ENCODE results near the gene CASK. TPM values are rescaled to one million over a fixed set of nuclear protein-coding genes. Genes with fewer than 3 reads are reported as not detected.

Gene CASK
- total RNA-seq, 1 experiment from 2014 or later, result 33.5 TPM

- Histone ChIP-seq H3K36me3 (ENCODE audit: insufficient read depth, low read length, poor library complexity, severe bottlenecking) (no peaks in the 10 kb centered on the region), H3K4me1 (ENCODE audit: insufficient read depth, low read length, poor library complexity, severe bottlenecking) (peaks cover 49% of the 10 kb centered on the region), H3K9me3 (ENCODE audit: low read depth, low read length, poor library complexity, severe bottlenecking) (no peaks in the 10 kb centered on the region), H3K27me3 (replicated peaks; ENCODE audit: insufficient read depth, low read depth, low read length, poor library complexity) (no peaks in the 10 kb centered on the region), H3K4me3 (ENCODE audit: low read depth, low read length, poor library complexity, severe bottlenecking) (no peak overlapping the region), H3K27ac (ENCODE audit: low read depth, low read length, poor library complexity, severe bottlenecking) (no peak overlapping the region)
- TF ChIP-seq EZH2 (IDR thresholded peaks at IDR 0.05; ENCODE audit: borderline replicate concordance, low read depth, low read length, poor library complexity, severe bottlenecking), result no peak
- no peak for TF ChIP-seq CTCF (conservative IDR thresholded peaks at IDR 0.05; ENCODE audit: low read depth, low read length)
- DNase-seq (ENCODE audit: low spot score), result peak; percentile 61
- CTCF ChIA-PET, result interaction anchor here (0.6 kb wide), 1 partner anchor 961 kb away, joined by 3 read pairs; no protein-coding TSS in a partner anchor
- POLR2A ChIA-PET (ENCODE audit: low non-redundant PET), result no interaction called here
- no TSS peak for BruUV-seq (replicated peaks)
- intact Hi-C loops (cut with micrococcal nuclease; ENCODE audit: unreplicated experiment), result no loop called here
Observed at GRCh38 chrX:41602816-41603345, 320.5 kb downstream of the CASK start.

GRCh38 chrX:41600291-41600690 lies 323.1 kb downstream of the CASK start:
- no TSS peak for BruUV-seq (replicated peaks)

GRCh38 chrX:41599507-41599906 lies 323.8 kb downstream of the CASK start:
- ChIA-PET CTCF (no interaction called here), POLR2A (ENCODE audit: low non-redundant PET) (no interaction called here)
- intact Hi-C loops (cut with micrococcal nuclease; ENCODE audit: unreplicated experiment), result no loop called here
- no peak overlapping the region for H3K4me3 ChIP-seq (ENCODE audit: low read depth, low read length, poor library complexity, severe bottlenecking)
- H3K9me3 ChIP-seq (ENCODE audit: low read depth, low read length, poor library complexity, severe bottlenecking), result no peaks in the 10 kb centered on the region
- no peaks in the 10 kb centered on the region for H3K36me3 ChIP-seq (ENCODE audit: insufficient read depth, low read length, poor library complexity, severe bottlenecking)
- TF ChIP-seq CTCF (conservative IDR thresholded peaks at IDR 0.05; ENCODE audit: low read depth, low read length), result no peak
- TF ChIP-seq EZH2 (IDR thresholded peaks at IDR 0.05; ENCODE audit: borderline replicate concordance, low read depth, low read length, poor library complexity, severe bottlenecking), result no peak
- DNase-seq (ENCODE audit: low spot score), result no peak
- H3K27me3 ChIP-seq (replicated peaks; ENCODE audit: insufficient read depth, low read depth, low read length, poor library complexity), result no peaks in the 10 kb centered on the region
- H3K4me1 ChIP-seq (ENCODE audit: insufficient read depth, low read length, poor library complexity, severe bottlenecking), result peaks cover 40% of the 10 kb centered on the region
- H3K27ac ChIP-seq (ENCODE audit: low read depth, low read length, poor library complexity, severe bottlenecking), result peak overlapping the region; percentile 49
- no TSS peak for BruUV-seq (replicated peaks)

More at GRCh38 chrX:41600291-41600690, 323.1 kb downstream of the CASK start:
- no peaks in the 10 kb centered on the region for H3K9me3 ChIP-seq (ENCODE audit: low read depth, low read length, poor library complexity, severe bottlenecking)
- H3K4me3 ChIP-seq (ENCODE audit: low read depth, low read length, poor library complexity, severe bottlenecking), result no peak overlapping the region
- TF ChIP-seq CTCF (conservative IDR thresholded peaks at IDR 0.05; ENCODE audit: low read depth, low read length), result no peak
- intact Hi-C loops (cut with micrococcal nuclease; ENCODE audit: unreplicated experiment), result no loop called here
- ChIA-PET CTCF (no interaction called here), POLR2A (ENCODE audit: low non-redundant PET) (no interaction called here)
- H3K27ac ChIP-seq (ENCODE audit: low read depth, low read length, poor library complexity, severe bottlenecking), result peak overlapping the region; percentile 49
- no peaks in the 10 kb centered on the region for H3K36me3 ChIP-seq (ENCODE audit: insufficient read depth, low read length, poor library complexity, severe bottlenecking)
- DNase-seq (ENCODE audit: low spot score), result peak; percentile 59
- peaks cover 47% of the 10 kb centered on the region for H3K4me1 ChIP-seq (ENCODE audit: insufficient read depth, low read length, poor library complexity, severe bottlenecking)
- H3K27me3 ChIP-seq (replicated peaks; ENCODE audit: insufficient read depth, low read depth, low read length, poor library complexity), result no peaks in the 10 kb centered on the region

All from A673 (cell line).